ENCODE results near the gene CLASRP. TPM values are rescaled to one million over a fixed set of nuclear protein-coding genes. Genes with fewer than 3 reads are reported as not detected.
A peak's percentile ranks its signal among the peaks of the same experiment; 100 is the strongest.

Gene CLASRP
- total and polyA plus RNA-seq, 9 of the 15 experiments (the other 6 are each of a cell fraction or from before 2014, with no cell fraction given) = 0.94 to 86.3 (median 44.0) TPM

GRCh38 chr19:45092747-45093678 is 54.2 kb downstream of the CLASRP start, which contains the start of gene PPP1R37 (continued):
- TF ChIP-seq PATZ1 (CRISPR knock-in tag; IDR thresholded peaks at IDR 0.05; ENCODE audit: borderline replicate concordance) (no peak), RFX5 (IDR thresholded peaks at IDR 0.05; ENCODE audit: low read depth, low read length) (no peak), TEAD4 (IDR thresholded peaks at IDR 0.05; ENCODE audit: low read length) (peak; percentile 42; the same call in 1 of the 2 replicates), TEAD4 (CRISPR knock-in tag; IDR thresholded peaks at IDR 0.05; ENCODE audit: borderline replicate concordance) (no peak), SRSF1 (IDR thresholded peaks at IDR 0.05; ENCODE audit: low read depth, low read length) (no peak), RBM15 (IDR thresholded peaks at IDR 0.05; ENCODE audit: insufficient read depth, low read length) (no peak), ZBTB1 (CRISPR knock-in tag; IDR thresholded peaks at IDR 0.05; ENCODE audit: borderline replicate concordance, low read depth) (no peak; the same call in 1 of the 2 replicates), CBFB (CRISPR knock-in tag; IDR thresholded peaks at IDR 0.05) (no peak), ESRRA (IDR thresholded peaks at IDR 0.05; ENCODE audit: borderline replicate concordance, low read depth) (no peak), ARID3B (CRISPR knock-in tag; IDR thresholded peaks at IDR 0.05; ENCODE audit: borderline replicate concordance) (no peak), PHB (CRISPR knock-in tag; IDR thresholded peaks at IDR 0.05) (no peak; the same call in 1 of the 2 replicates), RBBP5 (IDR thresholded peaks at IDR 0.05; ENCODE audit: borderline replicate concordance, insufficient read depth, low read length, poor library complexity, severe bottlenecking) (peak; percentile 93), L3MBTL2 (IDR thresholded peaks at IDR 0.05) (peak; percentile 83), GTF2E2 (tag; IDR thresholded peaks at IDR 0.05) (no peak; the same call in 1 of the 2 replicates), NUFIP1 (IDR thresholded peaks at IDR 0.05; ENCODE audit: partially characterized antibody) (no peak), FOXM1 (IDR thresholded peaks at IDR 0.05; ENCODE audit: low read depth) (no peak), FOXM1 (CRISPR knock-in tag; IDR thresholded peaks at IDR 0.05; ENCODE audit: low read depth) (0 out of 2 replicates have a peak, but pooled peaks have one; percentile 11), ZNF57 (CRISPR knock-in tag; IDR thresholded peaks at IDR 0.05) (no peak), NR2F6 (CRISPR knock-in tag; IDR thresholded peaks at IDR 0.05) (no peak), SPI1 (IDR thresholded peaks at IDR 0.05; ENCODE audit: borderline replicate concordance, low read depth, low read length) (no peak), KAT8 (IDR thresholded peaks at IDR 0.05; ENCODE audit: low read depth) (no peak), GABPB1 (CRISPR knock-in tag; IDR thresholded peaks at IDR 0.05) (peak; percentile 83), EGR1 (conservative IDR thresholded peaks at IDR 0.05) (peak; percentile 84), ZNF134 (CRISPR knock-in tag; conservative IDR thresholded peaks at IDR 0.05) (0 out of 2 replicates have a peak, but pooled peaks have one; percentile 26), ZNF324 (CRISPR knock-in tag; IDR thresholded peaks at IDR 0.05) (no peak), ETV1 (tag; conservative IDR thresholded peaks at IDR 0.05; ENCODE audit: low read depth) (peak; percentile 70), GATA2 (CRISPR knock-in tag; IDR thresholded peaks at IDR 0.05) (no peak)
